Progenitor cell of endocrine pancreas (in vitro differentiated cells): ENCODE data around the gene FHAD1. TPM values are rescaled to one million over a fixed set of nuclear protein-coding genes. Genes with fewer than 3 reads are reported as not detected.

Experiments used
- DNase-seq: peaks from one replicate; pipeline ENCODE4 v3.0.0; 2021; ENCODE audit warnings: low spot score; ENCODE audit not compliant: unreplicated experiment
- H3K27ac Mint-ChIP-seq: 2 replicates; pipeline ENCODE4 v1.8.0; 2021; ENCODE audit warnings: mild to moderate bottlenecking, moderate library complexity, mixed read lengths
- H3K27me3 Mint-ChIP-seq: 2 replicates; pipeline ENCODE4 v1.8.0; 2021; ENCODE audit warnings: mixed read lengths
- H3K36me3 Mint-ChIP-seq: 2 replicates; pipeline ENCODE4 v1.8.0; 2022; ENCODE audit warnings: mixed read lengths; ENCODE audit not compliant: insufficient read depth
- H3K4me1 Mint-ChIP-seq: 2 replicates; pipeline ENCODE4 v1.8.0; 2021; ENCODE audit warnings: low read depth, mixed read lengths
- H3K4me3 Mint-ChIP-seq: 2 replicates; pipeline ENCODE4 v1.8.0; 2021; ENCODE audit warnings: low read depth, mild to moderate bottlenecking, moderate library complexity, mixed read lengths
- H3K9me3 Mint-ChIP-seq: 2 replicates; pipeline ENCODE4 v1.8.0; 2021; ENCODE audit warnings: low read depth, mixed read lengths
- total RNA-seq: library from RNA; stranded (reverse); gene quantifications from 2 replicates; pipeline ENCODE4 v1.2.1, GENCODE V29; 2021
- TF ChIP-seq, protein P1 (sequence below): fragments of 200-600 bp; sonication (generic); IDR thresholded peaks from one replicate; pipeline ENCODE4 v1.5.0; 2021; ENCODE audit warnings: antibody characterized with exemption, mild to moderate bottlenecking; ENCODE audit not compliant: unreplicated experiment

Gene FHAD1
- total RNA-seq, 1 donor from 2014 or later: 5.0 TPM

DNA sequence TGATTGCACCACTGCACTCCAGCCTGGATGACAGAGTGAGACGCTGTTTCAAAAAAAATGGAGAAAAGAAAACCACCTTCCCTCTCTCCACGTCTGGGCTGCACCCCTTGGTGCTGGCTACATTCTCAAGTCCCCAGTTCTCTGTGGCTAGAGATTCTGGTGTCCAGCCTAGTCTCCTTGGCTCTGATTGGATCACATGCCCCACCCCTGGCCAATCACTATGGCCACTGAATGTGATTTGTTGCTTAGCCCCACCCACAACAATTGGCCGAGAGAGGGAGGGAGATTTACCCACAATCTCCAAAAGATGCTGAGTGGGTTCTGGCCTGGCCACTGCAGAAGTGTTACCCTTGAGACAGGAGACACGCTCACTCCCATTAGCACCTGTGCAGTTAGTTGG lies 39.4 kb downstream of the FHAD1 start:
- Mint-ChIP-seq H3K4me3 (no peak overlapping the region), H3K9me3 (no peaks in the 10 kb centered on the region), H3K36me3 (no peaks in the 10 kb centered on the region), H3K27ac (no peak overlapping the region), H3K4me1 (peaks cover 9% of the 10 kb centered on the region), H3K27me3 (peaks cover 13% of the 10 kb centered on the region)
- TF ChIP-seq, protein P1, sequence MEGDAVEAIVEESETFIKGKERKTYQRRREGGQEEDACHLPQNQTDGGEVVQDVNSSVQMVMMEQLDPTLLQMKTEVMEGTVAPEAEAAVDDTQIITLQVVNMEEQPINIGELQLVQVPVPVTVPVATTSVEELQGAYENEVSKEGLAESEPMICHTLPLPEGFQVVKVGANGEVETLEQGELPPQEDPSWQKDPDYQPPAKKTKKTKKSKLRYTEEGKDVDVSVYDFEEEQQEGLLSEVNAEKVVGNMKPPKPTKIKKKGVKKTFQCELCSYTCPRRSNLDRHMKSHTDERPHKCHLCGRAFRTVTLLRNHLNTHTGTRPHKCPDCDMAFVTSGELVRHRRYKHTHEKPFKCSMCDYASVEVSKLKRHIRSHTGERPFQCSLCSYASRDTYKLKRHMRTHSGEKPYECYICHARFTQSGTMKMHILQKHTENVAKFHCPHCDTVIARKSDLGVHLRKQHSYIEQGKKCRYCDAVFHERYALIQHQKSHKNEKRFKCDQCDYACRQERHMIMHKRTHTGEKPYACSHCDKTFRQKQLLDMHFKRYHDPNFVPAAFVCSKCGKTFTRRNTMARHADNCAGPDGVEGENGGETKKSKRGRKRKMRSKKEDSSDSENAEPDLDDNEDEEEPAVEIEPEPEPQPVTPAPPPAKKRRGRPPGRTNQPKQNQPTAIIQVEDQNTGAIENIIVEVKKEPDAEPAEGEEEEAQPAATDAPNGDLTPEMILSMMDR: no peak
- no peak for DNase-seq

DNA sequence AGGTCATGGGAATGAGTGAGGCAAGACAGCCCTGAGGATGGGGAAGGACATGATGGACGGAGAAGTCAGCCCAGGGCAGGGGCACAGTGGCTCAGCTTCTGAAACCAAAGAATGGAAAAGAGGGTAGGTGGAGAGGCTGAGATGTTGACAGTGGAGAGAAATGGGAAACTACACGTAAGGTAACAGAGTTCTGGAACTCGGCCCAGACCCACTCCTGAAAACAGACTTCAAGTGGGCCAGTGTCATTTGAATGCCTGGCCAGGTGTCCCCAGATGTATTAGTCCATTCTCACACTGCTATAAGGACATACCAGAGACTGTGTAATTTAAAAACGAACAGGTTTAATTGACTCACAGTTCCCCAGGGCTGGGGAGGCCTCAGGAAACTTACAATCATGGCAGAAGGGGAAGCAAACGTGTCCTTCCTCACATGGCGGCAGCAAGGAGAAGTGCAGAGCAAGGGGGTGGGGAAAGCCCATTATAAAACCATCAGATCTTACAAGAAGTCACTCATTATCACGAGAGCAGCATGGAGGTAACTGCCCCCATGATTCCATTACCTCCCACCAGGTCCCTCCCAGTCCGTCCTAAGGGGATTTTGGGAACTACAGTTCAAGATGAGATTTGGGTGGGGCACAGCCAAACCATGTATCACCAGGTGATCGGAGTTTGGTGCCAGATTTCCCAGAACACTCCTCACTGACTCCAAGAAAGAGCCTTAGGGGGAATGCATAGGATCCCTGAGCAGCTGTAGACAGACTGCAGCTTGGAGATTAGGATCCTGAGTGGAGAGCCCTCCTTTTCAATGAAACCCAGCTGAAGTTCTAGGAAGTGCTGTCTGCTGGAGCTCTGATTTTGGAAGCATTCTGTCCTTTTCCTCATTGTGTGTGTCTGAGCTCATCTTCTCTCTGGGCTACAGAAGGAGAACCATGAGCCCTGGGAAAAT lies 40.3 kb downstream of the FHAD1 start:
- H3K27me3 Mint-ChIP-seq: peaks cover 13% of the 10 kb centered on the region
- H3K36me3 Mint-ChIP-seq: no peaks in the 10 kb centered on the region
- no peak overlapping the region for H3K4me3 Mint-ChIP-seq
- TF ChIP-seq, protein P1: no peak
- peaks cover 9% of the 10 kb centered on the region for H3K4me1 Mint-ChIP-seq
- no peaks in the 10 kb centered on the region for H3K9me3 Mint-ChIP-seq
- H3K27ac Mint-ChIP-seq: no peak overlapping the region
- no peak for DNase-seq

DNA sequence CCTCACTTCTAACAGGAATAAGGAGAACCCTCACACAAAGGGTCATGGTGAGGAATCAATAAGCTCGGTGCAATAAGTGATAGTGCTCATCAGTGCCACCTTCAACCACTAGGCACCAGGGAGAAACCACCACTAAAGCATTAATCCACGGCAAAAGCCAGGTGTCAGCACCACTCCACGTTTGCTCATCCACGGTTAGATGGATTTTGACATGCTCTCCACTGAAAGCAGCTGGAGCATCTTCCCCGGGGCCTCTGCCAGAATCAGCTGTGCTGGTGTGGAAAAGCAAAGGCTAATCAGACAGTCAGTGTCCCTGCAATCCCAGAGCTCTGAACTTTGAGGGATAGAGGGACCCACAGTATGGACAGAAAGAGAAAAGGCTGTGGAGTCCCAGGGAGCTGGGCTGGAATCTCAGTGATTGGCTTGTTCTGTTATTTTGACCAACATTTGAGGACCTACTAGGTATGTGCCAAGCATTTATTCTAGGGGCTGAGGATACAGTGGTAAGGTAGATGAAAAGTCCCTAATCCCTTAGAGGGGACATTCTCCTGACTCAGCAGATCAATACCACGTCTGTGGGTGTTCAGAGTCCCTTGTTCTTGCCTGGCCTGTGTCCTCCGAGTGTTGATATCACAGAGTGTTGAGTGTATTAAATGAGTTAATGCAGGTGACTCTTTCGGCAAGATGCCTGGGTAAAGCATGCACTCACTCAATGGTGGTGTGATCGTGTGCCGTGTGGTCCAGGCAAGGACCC lies 41.3 kb downstream of the FHAD1 start:
- H3K4me3 Mint-ChIP-seq: no peak overlapping the region
- H3K36me3 Mint-ChIP-seq: no peaks in the 10 kb centered on the region
- TF ChIP-seq, protein P1: no peak
- H3K9me3 Mint-ChIP-seq: no peaks in the 10 kb centered on the region
- peaks cover 13% of the 10 kb centered on the region for H3K27me3 Mint-ChIP-seq
- peaks cover 9% of the 10 kb centered on the region for H3K4me1 Mint-ChIP-seq
- H3K27ac Mint-ChIP-seq: no peak overlapping the region
- no peak for DNase-seq

DNA sequence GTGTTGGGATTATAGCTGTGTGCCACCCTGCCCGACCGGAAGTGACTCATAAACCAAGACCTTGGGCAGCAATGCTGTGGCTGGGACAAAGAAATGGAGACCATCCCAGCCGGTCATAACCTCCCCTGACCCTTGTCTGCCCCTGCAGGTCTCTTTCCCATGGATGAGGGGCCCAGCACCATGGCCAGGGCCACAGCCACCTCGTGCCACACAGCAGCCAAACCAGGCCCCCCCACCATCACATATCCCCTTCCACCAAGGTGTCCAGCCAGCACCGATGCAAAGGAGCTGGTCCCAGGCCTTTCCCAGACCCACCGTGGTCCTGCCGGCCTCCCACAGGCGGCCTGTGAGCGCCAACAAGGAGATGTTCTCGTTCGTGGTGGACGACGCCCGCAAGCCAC lies 42.2 kb downstream of the FHAD1 start:
- no peak for DNase-seq
- Mint-ChIP-seq H3K4me3 (no peak overlapping the region), H3K36me3 (no peaks in the 10 kb centered on the region), H3K9me3 (no peaks in the 10 kb centered on the region), H3K27me3 (peaks cover 13% of the 10 kb centered on the region), H3K4me1 (peaks cover 9% of the 10 kb centered on the region), H3K27ac (no peak overlapping the region)
- TF ChIP-seq, protein P1: no peak

DNA sequence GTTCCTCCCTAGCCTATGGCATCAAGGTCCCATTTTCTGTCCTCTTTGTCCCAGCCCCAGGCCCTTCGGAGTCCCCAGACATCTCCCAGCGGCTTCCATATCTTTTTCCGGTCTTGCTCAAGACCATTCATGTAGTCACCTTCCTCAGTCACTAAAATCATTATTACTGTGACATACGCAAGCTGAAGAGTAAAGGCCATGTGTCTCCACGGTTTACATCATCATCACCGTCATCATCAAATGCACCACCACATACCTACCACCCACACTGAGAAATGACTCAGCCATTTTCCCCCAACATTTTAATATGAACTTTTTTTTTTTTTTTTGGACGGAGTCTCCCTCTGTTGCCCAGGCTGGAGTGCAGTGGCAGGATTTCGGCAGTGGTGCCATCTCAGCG lies 43.4 kb downstream of the FHAD1 start:
- no peaks in the 10 kb centered on the region for H3K9me3 Mint-ChIP-seq

More for the DNA sequence above, 43.4 kb downstream of the FHAD1 start:
- H3K27me3 Mint-ChIP-seq: peaks cover 13% of the 10 kb centered on the region
- H3K27ac Mint-ChIP-seq: no peak overlapping the region
- TF ChIP-seq, protein P1: no peak
- no peak for DNase-seq
- no peaks in the 10 kb centered on the region for H3K36me3 Mint-ChIP-seq
- H3K4me3 Mint-ChIP-seq: no peak overlapping the region
- no peaks in the 10 kb centered on the region for H3K4me1 Mint-ChIP-seq
